Left ventricle myocardium inferior (tissue), 1 donor: ENCODE results near the gene LIMCH1. TPM values are rescaled to one million over a fixed set of nuclear protein-coding genes. Genes with fewer than 3 reads are reported as not detected.

Source experiments
- DNase-seq: peaks from one replicate; pipeline ENCODE4 v3.0.0-alpha.2; 2020
- H3K27ac ChIP-seq: fragments of 200-600 bp; replicated peaks from 2 replicates; pipeline ENCODE4 v1.8.0; 2021
- H3K27me3 ChIP-seq: fragments of 200-600 bp; 2 replicates; pipeline ENCODE4 v1.8.0; 2021; ENCODE audit warnings: low read depth
- H3K36me3 ChIP-seq: fragments of 200-600 bp; 2 replicates; pipeline ENCODE4 v1.8.0; 2021
- H3K4me1 ChIP-seq: fragments of 200-600 bp; 2 replicates; pipeline ENCODE4 v1.8.0; 2021
- H3K4me3 ChIP-seq: fragments of 200-600 bp; 2 replicates; pipeline ENCODE4 v1.8.0; 2021; ENCODE audit warnings: mild to moderate bottlenecking, moderate library complexity
- H3K9me3 ChIP-seq: fragments of 200-600 bp; replicated peaks from 2 replicates; pipeline ENCODE4 v1.8.0; 2021
- CTCF ChIP-seq: fragments of 200-600 bp; IDR thresholded peaks from 2 replicates; pipeline ENCODE4 v1.8.0; 2021; ENCODE audit warnings: antibody characterized with exemption, mild to moderate bottlenecking, borderline replicate concordance
- intact Hi-C: fragments of 100-400 bp; cut with micrococcal nuclease; formaldehyde crosslinking; loops from one replicate; pipeline ENCODE4 v1.11.0; 2022
- total RNA-seq: library from RNA; stranded (reverse); fragmentation: NEBNext Ultra II Directional; extraction: Animal tissue kit (Norgen Biotek cat#: 25700); gene quantifications from one replicate; pipeline ENCODE4 v1.2.1, GENCODE V29; 2021
- donor health status: DM: no; HTN: yes; CAD: no; lungs with severe emphysema.

LIMCH1 gene
- total RNA-seq, 1 donor from 2014 or later: 382 TPM

- Histone ChIP-seq H3K4me3 (no peak overlapping the region), H3K4me1 (peaks cover 70% of the 10 kb centered on the region), H3K9me3 (peaks cover 5% of the 10 kb centered on the region), H3K27me3 (no peaks in the 10 kb centered on the region), H3K36me3 (peaks cover 2% of the 10 kb centered on the region), H3K27ac (peak overlapping the region; percentile 61)
- no peak for TF ChIP-seq CTCF
- DNase-seq: no peak
- intact Hi-C loops: no loop called here
Observed at GRCh38 chr4:41579526-41579925, 41.6 kb downstream of the LIMCH1 start.

GRCh38 chr4:41580007-41580406, 42.0 kb downstream of the LIMCH1 start:
- no peak overlapping the region for H3K4me3 ChIP-seq
- no peak for DNase-seq
- H3K9me3 ChIP-seq: peaks cover 10% of the 10 kb centered on the region
- H3K27ac ChIP-seq: peak overlapping the region; percentile 61
- peaks cover 7% of the 10 kb centered on the region for H3K36me3 ChIP-seq
- H3K27me3 ChIP-seq: no peaks in the 10 kb centered on the region
- H3K4me1 ChIP-seq: peaks cover 65% of the 10 kb centered on the region
- intact Hi-C loops: no loop called here
- no peak for TF ChIP-seq CTCF

DNA sequence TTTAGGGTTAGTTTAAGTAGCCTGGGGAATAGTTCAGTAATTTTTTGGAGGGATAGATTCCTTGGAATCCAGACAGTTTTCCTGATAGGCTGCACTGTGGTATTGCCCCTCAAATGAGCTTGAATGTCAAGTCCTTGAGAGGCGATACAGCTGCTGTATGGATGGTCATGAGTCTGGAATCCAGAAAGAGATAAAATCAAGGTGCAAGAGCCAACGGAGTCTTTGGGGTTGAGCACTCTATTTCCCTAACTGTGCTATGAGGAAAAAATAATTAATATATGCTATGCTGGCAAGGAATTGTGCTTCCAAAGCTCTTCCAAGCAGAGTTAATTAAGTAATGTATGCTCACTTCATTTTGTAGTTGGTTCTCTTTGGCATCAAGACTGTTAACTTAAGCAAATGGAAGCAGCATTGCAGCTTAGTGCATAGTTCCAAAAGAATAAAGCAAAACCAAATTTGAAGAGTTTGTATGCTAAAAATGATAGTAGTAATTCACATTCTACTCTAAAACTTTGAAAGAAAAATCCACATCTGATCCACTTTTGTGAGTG, 48.8 kb downstream of the LIMCH1 start:
- no peak for DNase-seq
- Histone ChIP-seq H3K4me1 (peaks cover 75% of the 10 kb centered on the region), H3K27ac (no peak overlapping the region), H3K9me3 (peaks cover 13% of the 10 kb centered on the region), H3K27me3 (no peaks in the 10 kb centered on the region), H3K36me3 (peaks cover 9% of the 10 kb centered on the region), H3K4me3 (no peak overlapping the region)
- intact Hi-C loops: no loop called here
- no peak for TF ChIP-seq CTCF

DNA sequence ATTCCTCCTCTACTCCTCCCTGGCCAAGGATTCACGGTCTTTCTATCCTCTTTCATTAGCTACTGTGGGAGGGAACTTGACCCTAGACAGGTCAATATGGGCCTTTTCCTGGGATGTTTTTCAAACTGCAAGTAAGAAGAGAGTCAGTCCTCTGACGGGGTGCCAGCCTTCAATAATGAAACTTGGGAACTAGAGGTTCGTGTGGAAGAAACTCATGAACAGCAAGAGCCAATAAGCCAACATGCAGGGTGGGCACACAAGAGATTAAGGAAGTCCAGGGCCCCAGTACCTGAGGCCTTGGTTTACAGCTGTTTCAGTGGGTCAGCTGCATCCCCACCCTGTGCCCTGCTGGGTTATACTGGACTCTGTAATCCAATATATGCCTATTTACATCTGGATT, 49.3 kb downstream of the LIMCH1 start:
- H3K9me3 ChIP-seq: peaks cover 13% of the 10 kb centered on the region
- intact Hi-C loops: no loop called here

GRCh38 chr4:41590591-41590990, 52.6 kb downstream of the LIMCH1 start:
- no peak for DNase-seq
- TF ChIP-seq CTCF: no peak
- Histone ChIP-seq H3K4me1 (peaks cover 85% of the 10 kb centered on the region), H3K27me3 (no peaks in the 10 kb centered on the region), H3K27ac (peak overlapping the region; percentile 62), H3K9me3 (no peaks in the 10 kb centered on the region), H3K36me3 (no peaks in the 10 kb centered on the region), H3K4me3 (no peak overlapping the region)
- intact Hi-C loops: no loop called here

More for the DNA sequence above, 49.3 kb downstream of the LIMCH1 start:
- Histone ChIP-seq H3K4me3 (no peak overlapping the region), H3K27me3 (no peaks in the 10 kb centered on the region), H3K4me1 (peaks cover 75% of the 10 kb centered on the region), H3K27ac (peak overlapping the region; percentile 8), H3K36me3 (peaks cover 9% of the 10 kb centered on the region)
- TF ChIP-seq CTCF: no peak
- no peak for DNase-seq

DNA sequence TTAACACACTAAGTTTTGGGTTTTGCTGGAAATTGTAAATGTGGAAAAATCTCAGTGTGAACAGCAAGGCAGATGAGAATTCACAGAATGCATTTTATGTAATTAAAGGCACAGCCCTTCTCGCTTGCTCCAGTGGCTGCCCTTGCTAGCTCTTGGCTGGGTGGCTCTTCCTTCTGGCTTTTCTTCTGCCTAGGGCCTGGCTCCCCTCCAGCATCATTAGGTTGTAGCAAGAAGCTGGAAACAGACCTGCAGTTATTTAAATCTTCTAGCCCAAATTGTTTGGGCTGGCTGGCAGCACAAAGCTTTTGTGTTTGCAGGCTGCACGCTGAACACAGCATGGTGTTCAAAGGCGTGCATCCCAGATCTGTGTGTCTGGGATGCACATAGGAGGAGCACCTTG, 56.5 kb downstream of the LIMCH1 start:
- peak; percentile 58 for DNase-seq
- no peaks in the 10 kb centered on the region for H3K36me3 ChIP-seq
- intact Hi-C loops: no loop called here
- H3K9me3 ChIP-seq: no peaks in the 10 kb centered on the region
- no peak overlapping the region for H3K4me3 ChIP-seq
- H3K27me3 ChIP-seq: no peaks in the 10 kb centered on the region
- peaks cover 88% of the 10 kb centered on the region for H3K4me1 ChIP-seq
- no peak for TF ChIP-seq CTCF
- no peak overlapping the region for H3K27ac ChIP-seq
